Effector memory CD4-positive, alpha-beta T cell (primary cell): ENCODE data around the gene NBPF1.
"Not testable (repeated sequence)": the region's sequence is repeated elsewhere in the genome, so short reads cannot be mapped to it uniquely, and the experiment has no call there.

Experiments
- DNase-seq, 3 donors: peaks; one replicate each; pipeline ENCODE4 v3.0.0-alpha.2; 2020
- H3K27ac ChIP-seq: 2 replicates; pipeline ENCODE4 v1.7.0; 2013; ENCODE audit warnings: mild to moderate bottlenecking, low read length, moderate library complexity; ENCODE audit not compliant: insufficient read depth, poor library complexity, severe bottlenecking
- H3K27me3 ChIP-seq: replicated peaks from 2 replicates; pipeline ENCODE4 v1.7.0; 2013; ENCODE audit warnings: mild to moderate bottlenecking, low read length; ENCODE audit not compliant: insufficient read depth, control insufficient read depth, poor library complexity, severe bottlenecking
- H3K36me3 ChIP-seq: 2 replicates; pipeline ENCODE4 v1.7.0; 2013; ENCODE audit warnings: mild to moderate bottlenecking, low read length, moderate library complexity; ENCODE audit not compliant: control insufficient read depth, insufficient read depth
- H3K4me1 ChIP-seq: 2 replicates; pipeline ENCODE4 v1.7.0; 2013; ENCODE audit warnings: low read length, mild to moderate bottlenecking; ENCODE audit not compliant: control insufficient read depth, insufficient read depth, poor library complexity, severe bottlenecking
- H3K4me3 ChIP-seq: 2 replicates; pipeline ENCODE4 v1.7.0; 2013; ENCODE audit warnings: low read length, low read depth, mild to moderate bottlenecking; ENCODE audit not compliant: insufficient read depth, poor library complexity, severe bottlenecking
- H3K9me3 ChIP-seq: 2 replicates; pipeline ENCODE4 v1.7.0; 2013; ENCODE audit warnings: mild to moderate bottlenecking, low read length, moderate library complexity; ENCODE audit not compliant: control insufficient read depth

The NBPF1 gene

GRCh38 chr1:16621681-16622315 is 8.4 kb upstream of the NBPF1 start:
- not testable (repeated sequence) for H3K4me3 ChIP-seq, H3K4me1 ChIP-seq, H3K9me3 ChIP-seq, H3K27ac ChIP-seq, H3K27me3 ChIP-seq, DNase-seq
- peaks cover 35% of the 10 kb centered on the region for H3K36me3 ChIP-seq

GRCh38 chr1:16621300-16621658 is 7.9 kb upstream of the NBPF1 start:
- Histone ChIP-seq H3K27me3 (no peaks in the 10 kb centered on the region), H3K4me3 (no peak overlapping the region), H3K9me3 (no peaks in the 10 kb centered on the region), H3K36me3 (peaks cover 31% of the 10 kb centered on the region), H3K27ac (no peak overlapping the region), H3K4me1 (no peaks in the 10 kb centered on the region)
- DNase-seq = no peak

- not testable (repeated sequence) for H3K4me3 ChIP-seq, H3K27me3 ChIP-seq, H3K27ac ChIP-seq, H3K9me3 ChIP-seq, H3K4me1 ChIP-seq, DNase-seq
- H3K36me3 ChIP-seq = peaks cover 21% of the 10 kb centered on the region
These were observed 6.6 kb upstream of the NBPF1 start for GRCh38 chr1:16619803-16620501.

GRCh38 chr1:16618719-16619118 is 5.4 kb upstream of the NBPF1 start:
- peaks cover 13% of the 10 kb centered on the region for H3K36me3 ChIP-seq
- no peak for DNase-seq
- H3K27ac ChIP-seq = no peak overlapping the region
- no peaks in the 10 kb centered on the region for H3K9me3 ChIP-seq
- H3K27me3 ChIP-seq = no peaks in the 10 kb centered on the region
- peaks cover 2% of the 10 kb centered on the region for H3K4me1 ChIP-seq
- no peak overlapping the region for H3K4me3 ChIP-seq

- Histone ChIP-seq H3K27ac (no peak overlapping the region), H3K36me3 (peaks cover 10% of the 10 kb centered on the region), H3K4me1 (peaks cover 9% of the 10 kb centered on the region), H3K4me3 (no peak overlapping the region), H3K9me3 (no peaks in the 10 kb centered on the region), H3K27me3 (no peaks in the 10 kb centered on the region)
- DNase-seq = no peak
These were observed 4.6 kb upstream of the NBPF1 start for GRCh38 chr1:16617778-16618580.

- Histone ChIP-seq H3K9me3 (no peaks in the 10 kb centered on the region), H3K27me3 (no peaks in the 10 kb centered on the region), H3K27ac (no peak overlapping the region), H3K4me3 (no peak overlapping the region), H3K4me1 (peaks cover 17% of the 10 kb centered on the region), H3K36me3 (peaks cover 4% of the 10 kb centered on the region)
- no peak for DNase-seq
These were observed 3.8 kb upstream of the NBPF1 start for GRCh38 chr1:16617114-16617631.

- H3K4me3 ChIP-seq = no peak overlapping the region
- peaks cover 18% of the 10 kb centered on the region for H3K4me1 ChIP-seq
- H3K27ac ChIP-seq = no peak overlapping the region
- no peaks in the 10 kb centered on the region for H3K27me3 ChIP-seq
- peaks cover 4% of the 10 kb centered on the region for H3K36me3 ChIP-seq
- no peaks in the 10 kb centered on the region for H3K9me3 ChIP-seq
- no peak for DNase-seq
These were observed 2.2 kb upstream of the NBPF1 start for GRCh38 chr1:16615253-16616252.

GRCh38 chr1:16614361-16615252 is 1.2 kb upstream of the NBPF1 start:
- Histone ChIP-seq H3K36me3 (peaks cover 4% of the 10 kb centered on the region), H3K27me3 (no peaks in the 10 kb centered on the region), H3K4me3 (no peak overlapping the region), H3K4me1 (peaks cover 18% of the 10 kb centered on the region), H3K9me3 (no peaks in the 10 kb centered on the region), H3K27ac (no peak overlapping the region)
- DNase-seq = no peak
